ENCODE data around the gene MADCAM1.

GRCh38 chr19:497869-498510, 1.7 kb downstream of the MADCAM1 start:
- TF ChIP-seq EZH2 (optimal IDR thresholded peaks at IDR 0.05; ENCODE audit: low read depth, low read length) (peak; percentile 49), CTCF (IDR thresholded peaks at IDR 0.05; ENCODE audit: low read length) (no peak)
